ENCODE measurements around the gene KDM2A.

KDM2A gene

GRCh38 chr11:67099831-67100324 is 19.2 kb upstream of the KDM2A start:
- Histone ChIP-seq H3K79me2 (ENCODE audit: insufficient read depth, low read length) (no peaks in the 10 kb centered on the region), H3K4me3 (ENCODE audit: low read depth in 1 of 2, low read length in 2 of 2) (no peak overlapping the region), H3K9me3 (ENCODE audit: insufficient read depth, low read length, severe bottlenecking) (no peaks in the 10 kb centered on the region), H4K20me1 (ENCODE audit: insufficient read depth, low read length) (no peaks in the 10 kb centered on the region), H3K4me2 (ENCODE audit: insufficient read depth, low read length) (no peak overlapping the region), H3K36me3 (ENCODE audit: insufficient read depth, low read length) (no peaks in the 10 kb centered on the region), H3K27me3 (ENCODE audit: insufficient read depth, low read length, poor library complexity) (no peaks in the 10 kb centered on the region), H3K27ac (ENCODE audit: low read length) (peak overlapping the region; percentile 63), H3K4me1 (ENCODE audit: insufficient read depth, low read length) (peaks cover 27% of the 10 kb centered on the region), H2AFZ (ENCODE audit: low read depth, low read length) (no peak overlapping the region), H3K9ac (ENCODE audit: low read depth, low read length) (no peak overlapping the region)
- peak; percentile 39 for ATAC-seq (ENCODE audit: insufficient read depth, low read depth)
- DNase-seq: peak; percentile 32
- TF ChIP-seq, protein P1, sequence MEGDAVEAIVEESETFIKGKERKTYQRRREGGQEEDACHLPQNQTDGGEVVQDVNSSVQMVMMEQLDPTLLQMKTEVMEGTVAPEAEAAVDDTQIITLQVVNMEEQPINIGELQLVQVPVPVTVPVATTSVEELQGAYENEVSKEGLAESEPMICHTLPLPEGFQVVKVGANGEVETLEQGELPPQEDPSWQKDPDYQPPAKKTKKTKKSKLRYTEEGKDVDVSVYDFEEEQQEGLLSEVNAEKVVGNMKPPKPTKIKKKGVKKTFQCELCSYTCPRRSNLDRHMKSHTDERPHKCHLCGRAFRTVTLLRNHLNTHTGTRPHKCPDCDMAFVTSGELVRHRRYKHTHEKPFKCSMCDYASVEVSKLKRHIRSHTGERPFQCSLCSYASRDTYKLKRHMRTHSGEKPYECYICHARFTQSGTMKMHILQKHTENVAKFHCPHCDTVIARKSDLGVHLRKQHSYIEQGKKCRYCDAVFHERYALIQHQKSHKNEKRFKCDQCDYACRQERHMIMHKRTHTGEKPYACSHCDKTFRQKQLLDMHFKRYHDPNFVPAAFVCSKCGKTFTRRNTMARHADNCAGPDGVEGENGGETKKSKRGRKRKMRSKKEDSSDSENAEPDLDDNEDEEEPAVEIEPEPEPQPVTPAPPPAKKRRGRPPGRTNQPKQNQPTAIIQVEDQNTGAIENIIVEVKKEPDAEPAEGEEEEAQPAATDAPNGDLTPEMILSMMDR (IDR thresholded peaks at IDR 0.05; ENCODE audit: borderline replicate concordance, extremely low read depth, low read length, poor library complexity, severe bottlenecking): no peak
- no peak for TF ChIP-seq EZH2 (IDR thresholded peaks at IDR 0.05; ENCODE audit: borderline replicate concordance, low read depth, low read length, severe bottlenecking)

DNA sequence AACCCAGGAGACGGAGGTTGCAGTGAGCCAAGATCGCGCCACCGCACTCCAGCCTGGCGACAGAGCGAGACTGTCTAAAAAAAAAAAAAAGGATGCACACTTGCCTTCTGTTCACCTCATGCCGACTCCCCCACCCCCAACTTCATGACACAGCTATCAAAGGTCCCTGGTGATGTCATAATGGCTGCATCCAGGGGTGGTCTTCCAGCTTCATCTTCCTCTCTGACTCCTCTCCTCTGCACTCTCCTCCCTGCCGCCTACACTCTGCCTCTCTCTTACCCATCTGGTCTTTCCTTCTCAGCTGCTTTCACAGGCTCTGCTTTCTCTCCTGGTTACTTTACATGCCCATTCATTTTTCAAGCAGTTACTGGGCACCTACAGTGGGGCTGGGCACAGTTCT is 16.4 kb upstream of the KDM2A start:
- ATAC-seq (ENCODE audit: insufficient read depth, low read depth) (no peak), DNase-seq (no peak)
- TF ChIP-seq, protein P1 (IDR thresholded peaks at IDR 0.05; ENCODE audit: borderline replicate concordance, extremely low read depth, low read length, poor library complexity, severe bottlenecking): no peak
- TF ChIP-seq EZH2 (IDR thresholded peaks at IDR 0.05; ENCODE audit: borderline replicate concordance, low read depth, low read length, severe bottlenecking): no peak

DNA sequence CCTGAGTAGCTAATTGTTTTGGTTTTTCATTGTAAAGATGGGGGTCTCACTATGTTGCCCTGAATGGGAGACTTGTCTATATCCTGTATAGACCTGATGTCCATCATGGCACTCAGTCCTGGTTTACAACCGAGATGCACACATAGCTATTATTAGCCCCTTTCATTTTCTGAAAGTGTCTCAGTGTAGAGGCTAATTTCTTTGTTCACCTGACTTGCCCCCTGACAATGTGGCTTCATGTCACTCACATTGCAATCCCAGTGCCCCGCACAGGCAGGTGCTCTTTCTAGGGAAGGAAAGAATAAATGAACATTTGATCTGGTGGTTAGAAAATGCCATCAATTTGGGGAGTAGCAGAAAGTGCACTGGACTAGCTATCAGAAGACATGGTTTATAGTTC is 13.1 kb upstream of the KDM2A start:
- Histone ChIP-seq H4K20me1 (ENCODE audit: insufficient read depth, low read length) (no peaks in the 10 kb centered on the region), H3K4me2 (ENCODE audit: insufficient read depth, low read length) (no peak overlapping the region), H3K79me2 (ENCODE audit: insufficient read depth, low read length) (no peaks in the 10 kb centered on the region), H3K9ac (ENCODE audit: low read depth, low read length) (no peak overlapping the region), H3K4me1 (ENCODE audit: insufficient read depth, low read length) (peaks cover 15% of the 10 kb centered on the region), H3K9me3 (ENCODE audit: insufficient read depth, low read length, severe bottlenecking) (no peaks in the 10 kb centered on the region), H3K27ac (ENCODE audit: low read length) (no peak overlapping the region), H3K36me3 (ENCODE audit: insufficient read depth, low read length) (no peaks in the 10 kb centered on the region), H3K4me3 (ENCODE audit: low read depth in 1 of 2, low read length in 2 of 2) (no peak overlapping the region), H3K27me3 (ENCODE audit: insufficient read depth, low read length, poor library complexity) (no peaks in the 10 kb centered on the region), H2AFZ (ENCODE audit: low read depth, low read length) (no peak overlapping the region)
- TF ChIP-seq, protein P1 (IDR thresholded peaks at IDR 0.05; ENCODE audit: borderline replicate concordance, extremely low read depth, low read length, poor library complexity, severe bottlenecking): no peak
- TF ChIP-seq EZH2 (IDR thresholded peaks at IDR 0.05; ENCODE audit: borderline replicate concordance, low read depth, low read length, severe bottlenecking): no peak
- ATAC-seq (ENCODE audit: insufficient read depth, low read depth): no peak
- DNase-seq: no peak

More for the DNA sequence above, 16.4 kb upstream of the KDM2A start:
- no peak overlapping the region for H3K9ac ChIP-seq (ENCODE audit: low read depth, low read length)
- no peaks in the 10 kb centered on the region for H3K27me3 ChIP-seq (ENCODE audit: insufficient read depth, low read length, poor library complexity)
- H3K27ac ChIP-seq (ENCODE audit: low read length): no peak overlapping the region
- H4K20me1 ChIP-seq (ENCODE audit: insufficient read depth, low read length): no peaks in the 10 kb centered on the region
- H3K36me3 ChIP-seq (ENCODE audit: insufficient read depth, low read length): no peaks in the 10 kb centered on the region
- no peaks in the 10 kb centered on the region for H3K79me2 ChIP-seq (ENCODE audit: insufficient read depth, low read length)
- no peak overlapping the region for H3K4me3 ChIP-seq (ENCODE audit: low read depth in 1 of 2, low read length in 2 of 2)
- no peaks in the 10 kb centered on the region for H3K9me3 ChIP-seq (ENCODE audit: insufficient read depth, low read length, severe bottlenecking)
- H3K4me1 ChIP-seq (ENCODE audit: insufficient read depth, low read length): peaks cover 27% of the 10 kb centered on the region
- H2AFZ ChIP-seq (ENCODE audit: low read depth, low read length): no peak overlapping the region
- H3K4me2 ChIP-seq (ENCODE audit: insufficient read depth, low read length): no peak overlapping the region

- Histone ChIP-seq H3K4me1 (ENCODE audit: insufficient read depth, low read length) (no peaks in the 10 kb centered on the region), H3K4me3 (ENCODE audit: low read depth in 1 of 2, low read length in 2 of 2) (no peak overlapping the region), H3K9ac (ENCODE audit: low read depth, low read length) (no peak overlapping the region), H3K27ac (ENCODE audit: low read length) (no peak overlapping the region), H3K79me2 (ENCODE audit: insufficient read depth, low read length) (no peaks in the 10 kb centered on the region), H3K4me2 (ENCODE audit: insufficient read depth, low read length) (no peak overlapping the region), H3K36me3 (ENCODE audit: insufficient read depth, low read length) (no peaks in the 10 kb centered on the region), H3K27me3 (ENCODE audit: insufficient read depth, low read length, poor library complexity) (no peaks in the 10 kb centered on the region), H4K20me1 (ENCODE audit: insufficient read depth, low read length) (no peaks in the 10 kb centered on the region), H3K9me3 (ENCODE audit: insufficient read depth, low read length, severe bottlenecking) (no peaks in the 10 kb centered on the region), H2AFZ (ENCODE audit: low read depth, low read length) (no peak overlapping the region)
- DNase-seq (no peak), ATAC-seq (ENCODE audit: insufficient read depth, low read depth) (no peak)
- no peak for TF ChIP-seq EZH2 (IDR thresholded peaks at IDR 0.05; ENCODE audit: borderline replicate concordance, low read depth, low read length, severe bottlenecking)
- TF ChIP-seq, protein P1 (IDR thresholded peaks at IDR 0.05; ENCODE audit: borderline replicate concordance, extremely low read depth, low read length, poor library complexity, severe bottlenecking): no peak
Observed at GRCh38 chr11:67111261-67111660, 7.8 kb upstream of the KDM2A start.
